ENCODE measurements around the gene ATP8B4.

DNA sequence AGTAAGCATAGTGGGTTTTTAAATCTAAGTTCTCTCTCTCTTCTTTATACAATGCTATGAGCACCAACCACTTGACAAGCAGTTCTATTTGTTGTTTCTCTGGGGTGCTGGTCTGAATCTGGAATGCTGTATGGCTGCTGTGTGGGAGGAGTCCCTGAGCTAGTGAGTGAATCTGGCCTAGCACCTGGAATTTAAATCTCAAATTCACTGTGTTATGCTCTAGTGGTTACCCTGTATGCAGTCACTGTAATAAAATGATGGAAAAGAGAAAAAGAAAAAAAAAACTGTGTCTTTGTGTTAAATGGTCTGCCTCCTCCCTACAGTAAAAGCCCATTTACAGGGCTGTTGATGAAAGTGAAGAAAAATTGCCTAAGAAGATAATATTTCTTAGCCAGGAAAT lies 155.0 kb downstream of the ATP8B4 start:
- TF ChIP-seq, protein P1, sequence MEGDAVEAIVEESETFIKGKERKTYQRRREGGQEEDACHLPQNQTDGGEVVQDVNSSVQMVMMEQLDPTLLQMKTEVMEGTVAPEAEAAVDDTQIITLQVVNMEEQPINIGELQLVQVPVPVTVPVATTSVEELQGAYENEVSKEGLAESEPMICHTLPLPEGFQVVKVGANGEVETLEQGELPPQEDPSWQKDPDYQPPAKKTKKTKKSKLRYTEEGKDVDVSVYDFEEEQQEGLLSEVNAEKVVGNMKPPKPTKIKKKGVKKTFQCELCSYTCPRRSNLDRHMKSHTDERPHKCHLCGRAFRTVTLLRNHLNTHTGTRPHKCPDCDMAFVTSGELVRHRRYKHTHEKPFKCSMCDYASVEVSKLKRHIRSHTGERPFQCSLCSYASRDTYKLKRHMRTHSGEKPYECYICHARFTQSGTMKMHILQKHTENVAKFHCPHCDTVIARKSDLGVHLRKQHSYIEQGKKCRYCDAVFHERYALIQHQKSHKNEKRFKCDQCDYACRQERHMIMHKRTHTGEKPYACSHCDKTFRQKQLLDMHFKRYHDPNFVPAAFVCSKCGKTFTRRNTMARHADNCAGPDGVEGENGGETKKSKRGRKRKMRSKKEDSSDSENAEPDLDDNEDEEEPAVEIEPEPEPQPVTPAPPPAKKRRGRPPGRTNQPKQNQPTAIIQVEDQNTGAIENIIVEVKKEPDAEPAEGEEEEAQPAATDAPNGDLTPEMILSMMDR (IDR thresholded peaks at IDR 0.05; ENCODE audit: insufficient read depth, low read length, poor library complexity, severe bottlenecking): no peak
- TF ChIP-seq EZH2phosphoT487 (conservative IDR thresholded peaks at IDR 0.05; ENCODE audit: low read length): no peak

Measured in SU-DHL-6 (cell line).